ENCODE data around the gene MYO3B.

GRCh38 chr2:170258382-170258781 lies 80.4 kb downstream of the MYO3B start:
- TF ChIP-seq, protein P1, sequence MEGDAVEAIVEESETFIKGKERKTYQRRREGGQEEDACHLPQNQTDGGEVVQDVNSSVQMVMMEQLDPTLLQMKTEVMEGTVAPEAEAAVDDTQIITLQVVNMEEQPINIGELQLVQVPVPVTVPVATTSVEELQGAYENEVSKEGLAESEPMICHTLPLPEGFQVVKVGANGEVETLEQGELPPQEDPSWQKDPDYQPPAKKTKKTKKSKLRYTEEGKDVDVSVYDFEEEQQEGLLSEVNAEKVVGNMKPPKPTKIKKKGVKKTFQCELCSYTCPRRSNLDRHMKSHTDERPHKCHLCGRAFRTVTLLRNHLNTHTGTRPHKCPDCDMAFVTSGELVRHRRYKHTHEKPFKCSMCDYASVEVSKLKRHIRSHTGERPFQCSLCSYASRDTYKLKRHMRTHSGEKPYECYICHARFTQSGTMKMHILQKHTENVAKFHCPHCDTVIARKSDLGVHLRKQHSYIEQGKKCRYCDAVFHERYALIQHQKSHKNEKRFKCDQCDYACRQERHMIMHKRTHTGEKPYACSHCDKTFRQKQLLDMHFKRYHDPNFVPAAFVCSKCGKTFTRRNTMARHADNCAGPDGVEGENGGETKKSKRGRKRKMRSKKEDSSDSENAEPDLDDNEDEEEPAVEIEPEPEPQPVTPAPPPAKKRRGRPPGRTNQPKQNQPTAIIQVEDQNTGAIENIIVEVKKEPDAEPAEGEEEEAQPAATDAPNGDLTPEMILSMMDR (IDR thresholded peaks at IDR 0.05): no peak
- no peak for TF ChIP-seq POLR2A (IDR thresholded peaks at IDR 0.05)
